HG02981 (cell line): Measurements from ENCODE around the gene ADRM1.

ENCODE experiments used
- ATAC-seq: cut with Tn5 transposase; IDR thresholded peaks from one replicate; pipeline ENCODE4 v1.9.1; 2021; ENCODE audit warnings: mild to moderate bottlenecking, moderate library complexity; ENCODE audit not compliant: unreplicated experiment

The ADRM1 gene

DNA sequence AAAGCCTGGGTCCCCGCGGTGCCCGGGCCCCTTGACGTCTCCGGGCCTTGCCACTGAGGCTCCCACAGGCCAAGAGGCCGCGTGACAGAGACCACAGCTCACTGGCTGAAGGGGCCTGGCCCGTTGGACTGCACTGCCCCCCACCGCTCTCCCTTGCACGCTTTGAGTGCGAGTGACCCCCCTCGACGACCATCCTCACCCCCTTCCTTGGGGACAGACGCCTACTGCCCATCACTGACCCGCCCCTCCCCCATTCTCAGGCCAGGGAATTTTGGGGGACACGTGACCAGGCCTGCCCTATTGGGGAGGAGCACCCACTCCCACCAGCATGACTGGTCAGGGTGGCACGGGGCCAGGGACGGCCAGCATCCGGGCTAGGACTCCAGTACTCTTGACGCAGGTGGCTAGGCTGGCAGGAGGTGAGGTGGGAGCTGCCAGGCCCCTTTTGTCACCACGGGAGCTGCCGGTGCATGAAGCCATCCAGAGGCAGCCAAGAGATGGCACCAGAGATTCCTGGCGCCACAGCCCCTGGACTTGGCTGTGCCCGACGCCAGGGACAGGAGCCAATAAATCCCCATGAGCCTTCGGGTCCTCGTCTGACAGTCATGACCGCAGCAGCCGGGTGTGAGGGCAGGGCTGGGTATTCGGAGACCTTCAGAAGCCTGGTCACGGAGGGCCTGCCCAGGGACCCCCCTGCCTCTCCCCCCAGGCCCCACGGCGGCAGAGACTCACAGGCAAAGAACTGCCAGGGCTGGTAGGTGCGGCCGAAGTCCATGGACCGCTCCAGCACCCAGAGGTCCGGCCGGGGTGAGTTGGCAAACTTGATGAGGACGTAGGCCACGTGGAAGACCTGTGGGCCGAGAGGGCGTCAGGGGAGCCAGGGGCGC lies 49.8 kb downstream of the ADRM1 start:
- no peak for ATAC-seq

DNA sequence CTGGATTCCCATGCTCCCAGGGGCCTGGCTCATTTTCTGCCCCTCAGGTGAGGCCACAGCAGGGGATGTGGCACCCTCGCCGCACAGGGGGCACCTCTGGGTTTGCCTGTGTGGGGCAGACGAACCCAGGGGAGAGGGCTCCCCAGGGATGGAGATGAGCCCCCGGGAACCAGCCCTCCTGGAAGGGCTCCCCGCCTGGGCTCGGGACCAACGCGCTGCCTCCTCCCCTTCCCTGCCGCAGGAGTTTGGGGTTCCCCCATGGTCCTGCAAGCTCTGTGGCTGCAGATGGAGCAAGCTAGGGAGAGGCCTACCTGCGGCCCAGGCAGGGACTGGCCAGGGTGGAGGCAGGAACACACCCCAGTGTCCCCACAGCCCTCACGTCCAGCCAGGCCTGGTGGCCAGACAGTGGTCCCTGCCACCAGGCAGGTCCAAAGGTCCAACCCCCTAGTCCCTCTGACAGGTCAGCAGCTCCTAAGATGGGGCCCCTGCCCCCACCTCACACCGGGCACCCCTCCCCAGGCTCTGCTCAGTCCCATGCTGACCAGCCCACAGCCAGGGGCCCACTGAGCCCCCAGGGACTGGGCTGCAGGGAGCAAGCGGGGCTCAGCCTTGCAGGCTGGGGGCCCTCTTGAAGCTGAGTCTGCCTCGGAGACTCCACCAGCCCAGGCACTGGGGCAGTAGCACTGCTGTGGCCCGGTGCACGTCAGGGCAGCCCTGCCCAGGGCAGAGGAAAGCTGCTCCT lies 50.7 kb downstream of the ADRM1 start:
- no peak for ATAC-seq

DNA sequence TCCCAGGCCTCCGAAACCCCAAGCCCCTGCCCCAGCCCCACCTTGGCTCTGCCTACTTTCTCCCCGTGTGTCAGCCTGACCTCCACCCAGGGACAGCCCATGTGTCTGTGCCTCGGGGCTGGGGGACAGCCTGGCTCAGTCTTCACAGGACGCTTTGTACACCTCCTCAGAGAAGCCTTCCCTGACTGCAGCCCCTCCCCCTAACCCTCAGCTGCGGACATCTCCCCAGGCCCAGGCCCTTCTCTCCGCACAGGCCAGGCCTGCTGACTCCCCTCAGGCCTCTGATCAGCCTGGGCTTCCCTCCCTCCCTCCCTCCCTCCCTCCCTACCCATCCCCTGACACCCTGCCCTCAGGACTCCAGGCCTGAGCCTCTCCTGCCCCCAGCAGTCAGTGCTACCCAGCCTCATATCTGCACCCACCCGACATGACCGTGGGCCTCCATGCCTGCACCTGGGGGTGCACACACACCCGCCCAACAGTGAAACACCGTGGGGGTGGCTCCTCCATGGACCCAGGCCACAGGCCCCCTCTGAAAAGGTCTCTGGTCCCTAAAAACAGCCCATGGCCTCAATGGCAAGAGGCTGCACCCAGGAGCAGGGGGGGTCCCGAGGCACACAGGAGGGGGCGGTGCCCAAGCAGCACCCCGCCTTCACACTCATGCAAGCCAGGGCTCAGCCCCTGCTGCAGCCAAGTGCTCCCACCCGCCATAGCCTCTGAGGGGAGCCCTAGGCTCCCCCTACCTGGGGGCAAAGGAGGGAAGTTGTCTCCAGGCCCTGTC lies 51.4 kb downstream of the ADRM1 start:
- no peak for ATAC-seq

DNA sequence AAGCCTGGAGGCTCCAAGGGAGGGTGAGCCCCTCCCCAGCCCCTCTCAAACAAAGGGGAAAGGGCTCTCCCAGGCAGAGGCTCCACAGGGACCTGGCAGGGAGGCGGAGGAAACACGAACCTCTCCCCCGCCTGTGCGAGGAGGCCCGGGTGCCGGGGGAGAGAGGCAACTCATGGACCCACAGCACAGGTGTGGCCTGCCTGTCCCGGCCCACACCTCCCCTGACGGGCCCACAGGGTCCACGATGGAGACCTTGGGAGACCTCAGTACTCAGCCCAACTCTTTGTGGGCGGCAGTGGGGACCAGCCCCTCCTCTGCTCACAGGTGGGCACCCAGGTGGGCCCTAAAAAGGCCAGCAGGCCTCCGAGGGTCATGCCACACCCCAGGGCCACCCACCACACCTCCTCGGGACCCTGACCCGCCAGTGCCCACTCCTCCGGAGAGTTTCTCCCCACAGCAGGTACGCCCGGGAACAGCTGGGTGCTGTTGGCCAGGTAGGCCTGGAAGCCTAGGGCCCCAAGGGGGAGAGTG lies 52.1 kb downstream of the ADRM1 start:
- ATAC-seq, result no peak

DNA sequence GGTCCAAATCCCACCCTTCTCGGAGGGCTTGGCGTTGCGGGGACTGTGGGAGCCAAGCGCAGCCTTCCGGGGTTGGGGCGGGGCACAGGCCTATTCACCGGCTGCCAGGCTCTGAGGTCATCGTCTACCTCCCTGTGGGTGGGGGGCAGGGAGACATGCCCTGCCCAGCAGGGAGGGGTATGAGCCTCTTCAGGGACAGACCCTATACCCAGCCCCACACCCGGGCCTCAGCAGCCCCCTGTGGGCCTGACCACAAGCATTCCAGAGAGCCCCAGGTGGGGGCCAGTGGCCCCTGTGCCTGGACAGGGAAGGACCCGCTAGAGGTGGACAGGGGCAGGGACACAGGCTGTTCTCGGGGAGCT lies 52.7 kb downstream of the ADRM1 start:
- no peak for ATAC-seq

GRCh38 chr20:62355878-62356588 lies 53.2 kb downstream of the ADRM1 start:
- ATAC-seq, result no peak

GRCh38 chr20:62356589-62357186 lies 53.9 kb downstream of the ADRM1 start:
- ATAC-seq, result no peak

DNA sequence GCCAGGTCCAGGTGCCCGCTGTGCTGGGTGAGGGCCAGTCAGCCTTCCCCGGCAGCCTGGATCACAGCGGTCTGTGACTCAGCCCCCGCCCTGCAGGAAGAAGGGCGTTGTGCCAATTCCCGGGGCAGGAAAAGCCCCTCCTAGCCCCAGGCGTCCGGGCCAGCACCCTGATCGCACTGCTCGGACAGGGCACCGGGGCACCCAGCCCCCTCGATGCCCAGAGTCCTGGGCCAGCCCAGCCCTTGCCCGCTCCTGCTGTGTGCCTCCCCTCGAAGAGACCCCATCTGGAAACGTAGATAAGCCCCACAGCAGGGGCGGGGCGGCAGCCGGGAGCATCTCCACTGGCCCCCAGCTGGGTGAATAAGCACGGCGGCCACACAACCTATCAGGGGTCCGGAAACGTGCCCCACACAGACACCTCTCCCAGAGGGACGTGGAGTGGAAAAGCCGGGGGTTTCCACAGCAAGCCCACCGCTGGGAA lies 54.4 kb downstream of the ADRM1 start:
- ATAC-seq, result no peak

GRCh38 chr20:62357681-62358080 lies 54.9 kb downstream of the ADRM1 start:
- no peak for ATAC-seq
